T47D (cell line): ENCODE measurements around the gene LTA.
A peak's percentile ranks its signal among the peaks of the same experiment; 100 is the strongest.
"Not testable (repeated sequence)": the region's sequence is repeated elsewhere in the genome, so short reads cannot be mapped to it uniquely, and the experiment has no call there.

ENCODE experiments used
- DNase-seq, 2 experiments: peaks; one replicate each; pipeline versions ENCODE4 v3.0.0 to v3.0.0-alpha.2; 2011 to 2012; ENCODE audit warnings: low read depth in 1 of 2, low spot score in 1 of 2
- JUND ChIP-seq: IDR thresholded peaks from 2 replicates; pipeline ENCODE4 v1.6.1; 2012; ENCODE audit warnings: low read depth
- in situ Hi-C: cut with HindIII; loops from 2 replicates; pipeline ENCODE4 v1.10.0; 2016; ENCODE audit warnings: low sequenced_read_pairs, low pct_unique_long_range_greater_than_20kb

Gene LTA

DNA sequence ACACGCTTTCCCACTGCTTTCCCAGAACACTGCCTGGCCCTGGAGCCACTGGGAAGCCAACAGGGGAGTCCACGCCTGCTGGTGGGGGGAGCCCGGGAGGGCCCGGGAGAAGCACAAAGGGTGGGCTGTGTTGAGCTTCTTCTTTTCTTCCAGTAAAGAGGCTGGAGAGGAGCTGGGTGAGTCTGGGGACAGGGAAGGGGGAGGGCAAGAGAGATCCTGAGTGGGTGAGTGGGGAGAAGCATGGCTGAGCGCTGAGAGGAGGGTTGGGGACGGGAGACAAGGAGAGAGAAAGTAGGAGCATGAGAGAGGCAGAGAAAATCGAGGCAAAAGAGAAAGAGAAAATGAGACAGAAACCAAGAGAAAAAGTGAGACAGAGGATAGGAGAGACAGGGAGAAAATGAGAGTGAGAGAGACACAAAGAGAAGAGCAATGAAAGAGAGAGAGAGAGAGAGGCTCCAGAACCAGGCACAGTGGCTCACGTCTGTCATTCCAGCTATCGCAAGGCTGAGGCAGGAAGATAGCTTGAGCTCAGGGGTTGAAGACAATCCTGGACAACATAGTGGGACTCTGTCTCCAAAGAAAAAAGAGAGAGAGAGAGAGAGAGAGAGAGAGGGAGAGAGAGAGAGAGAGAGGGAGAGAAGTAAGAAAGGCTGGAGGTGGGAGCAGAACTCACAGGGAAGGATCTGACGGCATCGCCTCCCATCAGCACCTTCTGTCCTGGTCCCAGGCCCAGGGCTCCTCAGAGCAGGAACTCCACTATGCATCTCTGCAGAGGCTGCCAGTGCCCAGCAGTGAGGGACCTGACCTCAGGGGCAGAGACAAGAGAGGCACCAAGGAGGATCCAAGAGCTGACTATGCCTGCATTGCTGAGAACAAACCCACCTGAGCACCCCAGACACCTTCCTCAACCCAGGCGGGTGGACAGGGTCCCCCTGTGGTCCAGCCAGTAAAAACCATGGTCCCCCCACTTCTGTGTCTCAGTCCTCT, 16.0 kb downstream of the LTA start:
- no peak for TF ChIP-seq JUND
- in situ Hi-C loops: no loop called here
- DNase-seq: no peak

GRCh38 chr6:31588871-31589650, 17.0 kb downstream of the LTA start:
- TF ChIP-seq JUND: no peak
- in situ Hi-C loops: no loop called here

DNA sequence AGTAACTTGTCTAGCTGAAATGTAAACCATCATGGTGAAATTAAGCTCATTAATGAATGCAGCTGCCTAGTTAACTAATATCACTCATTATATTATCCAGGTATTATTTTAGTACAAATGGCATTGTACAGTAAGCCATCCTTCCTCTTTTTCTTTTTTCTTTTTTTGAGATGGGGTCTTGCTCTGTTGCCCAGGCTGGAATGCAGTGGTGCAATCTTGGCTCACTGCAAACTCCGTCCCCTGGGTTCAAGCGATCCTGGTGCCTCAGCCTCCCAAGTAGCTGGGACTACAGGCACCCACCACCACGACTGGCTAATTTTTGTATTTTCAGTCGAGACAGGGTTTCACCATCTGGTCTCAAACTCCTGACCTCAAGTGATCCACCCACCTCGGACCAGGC, 18.6 kb downstream of the LTA start:
- DNase-seq, in situ Hi-C loops: not testable (repeated sequence)

More at GRCh38 chr6:31588871-31589650, 17.0 kb downstream of the LTA start:
- no peak for DNase-seq

- no peak for TF ChIP-seq JUND
- in situ Hi-C loops: no loop called here
- DNase-seq: no peak
These were observed 20.3 kb downstream of the LTA start for GRCh38 chr6:31592396-31592771.

GRCh38 chr6:31597006-31597405, 24.9 kb downstream of the LTA start:
- in situ Hi-C loops: no loop called here
- DNase-seq: peak in 1 of 2 experiments; percentile 54
- no peak for TF ChIP-seq JUND

DNA sequence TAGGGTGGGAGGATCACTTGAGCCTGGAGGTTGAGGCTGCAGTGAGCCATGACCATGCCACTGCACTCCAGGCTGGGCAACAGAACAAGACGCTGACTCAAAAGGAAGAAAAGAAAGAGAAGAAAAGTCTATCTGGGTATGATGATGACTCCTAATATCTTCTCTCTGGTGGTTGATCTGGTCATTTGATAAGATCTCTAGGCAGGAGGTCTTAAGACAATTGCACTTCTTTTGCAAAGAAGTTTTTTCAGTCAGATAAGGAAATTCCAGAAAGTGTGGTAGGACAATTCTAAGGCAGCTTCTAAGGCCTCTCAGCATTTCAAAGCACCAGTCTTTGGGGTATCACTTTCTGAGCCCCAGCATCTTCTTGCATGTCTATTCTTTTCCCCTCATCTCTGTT, 35.2 kb downstream of the LTA start:
- TF ChIP-seq JUND: no peak
- DNase-seq: no peak
- in situ Hi-C loops: no loop called here

DNA sequence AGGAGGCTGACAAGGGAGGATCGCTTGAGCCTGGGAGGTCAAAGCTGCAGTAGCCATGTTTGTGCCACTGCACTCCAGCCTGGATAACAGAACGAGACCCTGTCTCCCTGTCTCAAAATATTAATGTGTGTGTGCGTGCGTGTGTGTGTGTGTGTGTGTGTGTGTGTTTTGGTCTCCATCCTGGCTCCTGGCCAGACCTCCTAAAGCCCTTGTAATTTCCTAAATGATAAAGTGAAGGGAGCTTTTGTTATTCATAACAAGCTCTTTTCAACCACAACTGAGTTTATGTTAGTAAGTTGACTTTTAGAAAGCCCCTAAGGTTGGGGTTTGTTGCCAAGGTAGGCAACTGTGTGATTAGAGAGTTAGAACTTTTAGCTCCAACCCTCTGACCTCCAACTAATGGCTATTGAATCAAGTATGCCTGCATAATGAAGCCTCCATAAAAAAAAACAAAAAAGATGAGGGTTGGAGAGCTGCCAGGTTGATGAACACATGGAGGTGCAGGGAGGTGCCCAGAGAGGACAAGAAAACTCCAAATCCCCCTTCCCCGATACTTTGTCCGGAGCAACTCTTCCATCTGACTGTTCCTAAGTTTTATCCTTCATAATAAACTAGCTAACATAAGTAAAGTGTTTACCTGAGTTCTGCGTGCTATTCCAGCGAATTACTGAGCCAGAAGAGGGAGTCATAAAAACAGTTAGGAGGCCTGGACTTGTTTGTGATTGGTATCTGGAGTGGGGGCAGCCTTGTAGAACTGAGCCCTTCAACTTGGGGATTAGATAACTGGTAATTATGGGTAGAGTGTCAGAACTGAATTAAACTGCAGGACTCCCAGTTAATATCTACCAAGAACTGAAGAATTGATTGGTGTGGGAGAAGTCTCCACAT, 37.7 kb downstream of the LTA start:
- DNase-seq: no peak
- no peak for TF ChIP-seq JUND
- in situ Hi-C loops: no loop called here

DNA sequence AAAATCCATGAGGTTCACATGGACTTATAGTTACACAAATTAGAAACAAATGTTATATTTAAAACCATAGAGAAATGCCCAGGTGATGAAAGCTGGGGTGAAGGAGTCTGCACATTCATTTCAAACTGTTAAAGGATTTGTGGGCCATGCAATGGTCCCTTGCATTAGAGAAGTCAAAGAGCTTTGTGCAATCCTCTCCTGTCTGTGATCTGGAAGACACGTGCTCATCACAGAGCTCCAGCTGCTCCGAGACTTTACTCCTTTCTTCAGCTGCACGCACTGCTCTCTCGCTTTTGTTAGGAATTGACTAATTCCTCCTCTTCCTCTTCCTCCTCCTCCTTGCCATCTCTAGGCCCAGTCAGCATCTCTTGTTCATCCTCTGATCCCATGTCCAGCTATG, 38.9 kb downstream of the LTA start:
- in situ Hi-C loops: no loop called here
- no peak for TF ChIP-seq JUND
- no peak for DNase-seq

- no peak for TF ChIP-seq JUND
- in situ Hi-C loops: no loop called here
- no peak for DNase-seq
These were observed 42.1 kb downstream of the LTA start for GRCh38 chr6:31614075-31614619.

DNA sequence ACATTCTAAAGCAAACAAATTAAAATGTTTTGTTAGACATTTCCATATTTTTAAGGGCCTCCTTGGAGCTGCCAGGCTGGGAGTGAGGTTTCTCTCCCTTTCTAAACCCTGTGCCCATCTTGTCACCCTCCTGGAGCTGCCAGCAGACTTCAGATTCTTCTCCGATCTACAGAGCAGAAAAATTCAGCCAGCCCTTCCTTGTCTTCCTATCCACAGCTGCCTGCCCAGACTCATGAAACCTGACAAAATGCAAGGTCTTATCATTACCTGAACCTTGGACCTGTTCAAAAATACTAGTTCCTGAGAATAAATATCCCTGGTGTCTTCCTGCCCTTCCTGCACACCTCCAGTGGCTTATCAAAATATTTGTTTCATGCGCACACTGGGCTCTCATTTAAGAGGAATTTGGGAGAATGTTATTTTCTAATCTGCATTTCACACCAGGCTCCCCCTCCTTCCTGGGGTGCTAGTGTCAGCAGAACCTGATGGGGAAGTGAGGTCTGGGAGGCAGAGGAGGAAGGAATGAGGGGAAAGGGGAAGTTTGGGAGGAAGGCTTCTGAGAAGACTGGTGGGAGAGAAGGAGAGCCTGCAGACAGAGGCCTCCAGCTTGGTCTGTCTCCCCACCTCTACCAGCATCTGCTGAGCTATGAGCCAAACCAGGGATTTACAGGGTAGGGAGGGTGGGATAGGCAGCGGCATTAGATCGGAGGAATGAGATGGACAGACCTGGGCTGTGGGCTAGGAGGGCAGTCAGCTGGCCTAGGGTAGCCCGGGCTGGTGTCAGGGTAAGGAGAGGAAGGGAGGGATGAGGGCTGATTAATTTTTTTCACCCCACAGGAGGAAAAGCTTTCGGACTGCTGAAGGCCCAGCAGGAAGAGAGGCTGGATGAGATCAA, 42.8 kb downstream of the LTA start, which contains the start of gene AIF1:
TSS of gene AIF1 (plus strand) at position 551 of the 895 bp plus-strand sequence. CDS start at position 647, 96 bp downstream.
- TF ChIP-seq JUND: no peak
- in situ Hi-C loops: no loop called here
- DNase-seq: no peak

DNA sequence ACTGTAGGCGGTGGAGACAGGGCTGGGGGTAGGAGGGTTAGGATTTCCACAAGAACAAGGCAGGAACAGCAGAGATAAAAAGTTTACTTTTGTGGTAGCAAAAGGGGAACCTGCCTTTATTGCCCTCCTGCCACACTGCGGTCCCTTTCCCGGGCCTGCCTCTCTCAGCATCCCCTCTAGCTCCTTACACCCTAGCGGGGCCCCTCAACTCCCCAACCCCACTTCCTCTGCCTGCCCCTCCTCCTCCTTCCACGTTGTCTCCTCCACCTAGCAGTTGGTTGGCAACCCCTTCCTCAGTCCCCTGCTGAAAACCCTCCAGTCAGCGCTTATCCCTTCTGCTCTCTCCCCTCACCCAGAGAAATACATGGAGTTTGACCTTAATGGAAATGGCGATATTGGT, 43.7 kb downstream of the LTA start:
- in situ Hi-C loops: no loop called here
- no peak for TF ChIP-seq JUND
- no peak for DNase-seq
